H1 (cell line): ENCODE results near the gene GBF1. TPM values are rescaled to one million over a fixed set of nuclear protein-coding genes. Genes with fewer than 3 reads are reported as not detected.

Experiments
- CTCF ChIA-PET: fragments of 300-600 bp; sonication (Branson Sonifier 250); formaldehyde crosslinking; loops from one replicate; lab custom pipeline; 2021; ENCODE audit not compliant: partially characterized antibody; lab: Charles Lee
- POLR2A ChIA-PET: fragments of 300-600 bp; sonication (Branson Sonifier 250); formaldehyde crosslinking; loops from one replicate; lab custom pipeline; 2021; ENCODE audit warnings: inconsistent platforms; ENCODE audit not compliant: partially characterized antibody; lab: Charles Lee
- DNase-seq, 2 experiments: peaks; one replicate each; pipeline versions ENCODE4 v3.0.0 to v3.0.0-alpha.2; 2010 to 2022; ENCODE audit warnings: low spot score in 2 of 2, low read depth in 1 of 2, mixed read lengths in 1 of 2
- FAIRE-seq: peaks from 2 replicates; lab custom pipeline; 2011; peaks lifted over from hg19 to GRCh38; lab: Jason Lieb, UNC
- H2AFZ ChIP-seq: 2 replicates; pipeline ENCODE4 v1.8.1; 2012; ENCODE audit warnings: low read length, inconsistent platforms
- H2AK5ac ChIP-seq: 2 replicates; pipeline ENCODE4 v1.6.1; 2013; ENCODE audit warnings: low read depth, low read length
- H2BK120ac ChIP-seq: replicated peaks from 2 replicates; pipeline ENCODE3; 2013; ENCODE audit warnings: low read depth, low read length, inconsistent platforms
- H2BK12ac ChIP-seq: 2 replicates; pipeline ENCODE4 v1.6.1; 2013; ENCODE audit warnings: low read depth, low read length
- H2BK15ac ChIP-seq: 2 replicates; pipeline ENCODE4 v1.6.1; 2013; ENCODE audit warnings: low read length
- H2BK20ac ChIP-seq: 2 replicates; pipeline ENCODE4 v1.6.1; 2013; ENCODE audit warnings: low read length
- H2BK5ac ChIP-seq: 2 replicates; pipeline ENCODE4 v1.6.1; 2013; ENCODE audit warnings: low read depth, low read length
- H3K14ac ChIP-seq: 2 replicates; pipeline ENCODE4 v1.6.1; 2013; ENCODE audit warnings: inconsistent platforms; ENCODE audit not compliant: insufficient read length
- H3K18ac ChIP-seq: 2 replicates; pipeline ENCODE4 v1.6.1; 2013; ENCODE audit warnings: low read length; ENCODE audit errors: extremely low read depth
- H3K23ac ChIP-seq: 2 replicates; pipeline ENCODE4 v1.6.1; 2013; ENCODE audit warnings: inconsistent platforms; ENCODE audit not compliant: insufficient read length
- H3K23me2 ChIP-seq: 2 replicates; pipeline ENCODE4 v1.6.1; 2013; ENCODE audit warnings: low read depth, low read length
- H3K27ac ChIP-seq: 2 replicates; pipeline ENCODE4 v1.6.1; 2011; ENCODE audit warnings: low read depth, low read length, inconsistent platforms
- H3K27me3 ChIP-seq, 4 experiments: replicated peaks in 1 of 4; 1 replicate in 1 of 4; 2 replicates in 3 of 4; pipeline versions ENCODE4 v1.6.1 to v1.8.1; 2011 to 2013; ENCODE audit warnings: low read length in 3 of 4, mild to moderate bottlenecking in 3 of 4, inconsistent platforms in 2 of 4, mixed read lengths in 2 of 4, moderate library complexity in 1 of 4; ENCODE audit not compliant: control insufficient read depth in 3 of 4, insufficient read depth in 3 of 4; ENCODE audit errors: extremely low read depth in 1 of 4
- H3K36me3 ChIP-seq, 4 experiments: 2 replicates each; pipeline versions ENCODE4 v1.6.1 to v1.8.1; 2011 to 2013; ENCODE audit warnings: mild to moderate bottlenecking in 4 of 4, low read length in 3 of 4, moderate library complexity in 2 of 4, control low read depth in 1 of 4, inconsistent platforms in 1 of 4; ENCODE audit not compliant: insufficient read depth in 4 of 4, control insufficient read depth in 2 of 4
- H3K4ac ChIP-seq: replicated peaks from 2 replicates; pipeline ENCODE3; 2013; ENCODE audit warnings: low read length, low read depth, mixed read lengths, inconsistent platforms; ENCODE audit not compliant: insufficient read length
- H3K4me1 ChIP-seq, 4 experiments: replicated peaks in 1 of 4; 1 replicate in 1 of 4; 2 replicates in 3 of 4; pipeline versions ENCODE4 v1.6.1 to v1.8.1; 2011 to 2013; ENCODE audit warnings: low read length in 3 of 4, inconsistent platforms in 2 of 4, mixed read lengths in 1 of 4; ENCODE audit not compliant: insufficient read depth in 4 of 4, control insufficient read depth in 3 of 4
- H3K4me2 ChIP-seq, 2 experiments: 2 replicates each; pipeline versions ENCODE4 v1.6.1 to v1.8.1; 2011 to 2013; ENCODE audit warnings: low read depth in 2 of 2, low read length in 2 of 2, control low read depth in 1 of 2, inconsistent platforms in 1 of 2, mild to moderate bottlenecking in 1 of 2; ENCODE audit not compliant: insufficient read depth in 1 of 2
- H3K4me3 ChIP-seq, 4 experiments: fragments of 200-600, 300-600 bp in 1 of 4; sonication (generic), shearing (Covaris generic), sonication (Bioruptor Twin) in 1 of 4; 2 replicates each; pipeline versions ENCODE4 v1.5.1 to v1.8.1; 2011 to 2016; ENCODE audit warnings: low read length in 4 of 4, low read depth in 3 of 4, control low read depth in 2 of 4, inconsistent platforms in 2 of 4, mild to moderate bottlenecking in 2 of 4, mixed read lengths in 1 of 4, moderate library complexity in 1 of 4; ENCODE audit not compliant: insufficient read depth in 2 of 4; ENCODE audit errors: extremely low read depth in 1 of 4
- H3K56ac ChIP-seq: replicated peaks from 2 replicates; pipeline ENCODE3; 2013; ENCODE audit warnings: low read depth, mild to moderate bottlenecking, mixed read lengths, low read length, inconsistent platforms; ENCODE audit not compliant: insufficient read length
- H3K79me1 ChIP-seq: 2 replicates; pipeline ENCODE4 v1.6.1; 2013; ENCODE audit warnings: low read depth, low read length, control low read depth
- H3K79me2 ChIP-seq, 2 experiments: 2 replicates each; pipeline versions ENCODE4 v1.6.1 to v1.8.1; 2012 to 2013; ENCODE audit warnings: low read length in 2 of 2, mild to moderate bottlenecking in 2 of 2, inconsistent platforms in 1 of 2; ENCODE audit not compliant: insufficient read depth in 2 of 2, control insufficient read depth in 1 of 2
- H3K9ac ChIP-seq, 4 experiments: replicated peaks in 1 of 4; 1 replicate in 1 of 4; 2 replicates in 3 of 4; pipeline versions ENCODE4 v1.6.1 to v1.8.1; 2011 to 2013; ENCODE audit warnings: low read depth in 3 of 4, low read length in 3 of 4, control low read depth in 2 of 4, mild to moderate bottlenecking in 2 of 4, moderate library complexity in 2 of 4, inconsistent platforms in 1 of 4; ENCODE audit errors: extremely low read depth in 1 of 4
- H3K9me3 ChIP-seq, 2 experiments: 2 replicates each; pipeline versions ENCODE4 v1.6.1 to v1.8.1; 2012 to 2013; ENCODE audit warnings: mild to moderate bottlenecking in 2 of 2, moderate library complexity in 2 of 2, control low read depth in 1 of 2, inconsistent platforms in 1 of 2, low read depth in 1 of 2, low read length in 1 of 2, mixed read lengths in 1 of 2; ENCODE audit not compliant: insufficient read depth in 2 of 2
- H4K20me1 ChIP-seq, 2 experiments: replicated peaks in 1 of 2; 2 replicates each; pipeline versions ENCODE3 to v1.8.1; 2011 to 2013; ENCODE audit warnings: inconsistent platforms in 2 of 2, low read length in 2 of 2, mild to moderate bottlenecking in 1 of 2; ENCODE audit not compliant: insufficient read depth in 2 of 2, control insufficient read depth in 1 of 2
- H4K5ac ChIP-seq: 2 replicates; pipeline ENCODE4 v1.6.1; 2013; ENCODE audit warnings: low read length, low read depth, mixed read lengths, inconsistent platforms; ENCODE audit not compliant: insufficient read length
- H4K8ac ChIP-seq: 2 replicates; pipeline ENCODE4 v1.8.0; 2013; ENCODE audit warnings: mild to moderate bottlenecking, moderate library complexity, low read length, inconsistent platforms; ENCODE audit not compliant: insufficient read depth; ENCODE audit errors: extremely low read depth
- H4K91ac ChIP-seq: replicated peaks from 2 replicates; pipeline ENCODE3; 2013; ENCODE audit warnings: low read length, mixed read lengths, inconsistent platforms; ENCODE audit not compliant: insufficient read length
- FOSL1 ChIP-seq: IDR thresholded peaks from 2 replicates; pipeline ENCODE4 v1.6.1; 2011; ENCODE audit warnings: mild to moderate bottlenecking, low read depth, low read length, moderate library complexity; ENCODE audit not compliant: insufficient read depth
- NRF1 ChIP-seq: IDR thresholded peaks from 2 replicates; pipeline ENCODE4 v1.6.1; 2011; ENCODE audit warnings: mild to moderate bottlenecking, low read depth, low read length, improper control_type of control experiment
- SRF ChIP-seq: IDR thresholded peaks from 2 replicates; pipeline ENCODE4 v1.6.1; 2011; ENCODE audit warnings: mild to moderate bottlenecking, low read depth, low read length, moderate library complexity
- WGBS, 2 experiments: shearing (Covaris generic) in 1 of 2; methylation state at CpG; one replicate each; pipeline versions ENCODE4 v1.1.6 to v1.1.7; 2013 to 2015; ENCODE audit warnings: low lambda C conversion rate in 2 of 2, mixed read lengths in 2 of 2, inconsistent platforms in 1 of 2, low coverage in 1 of 2, missing lambda C conversion rate in 1 of 2; ENCODE audit not compliant: insufficient replicate concordance in 2 of 2, insufficient coverage in 1 of 2, insufficient read length in 1 of 2; ENCODE audit errors: extremely low coverage in 1 of 2, missing lambda C conversion rate in 1 of 2; 5-methylcytosine and 5-hydroxymethylcytosine counted together
- polyA plus RNA-seq, 7 experiments: library from polyadenylated mRNA; depleted of rRNA in 3 of 7; stranded (reverse) in 5 of 7; unstranded in 2 of 7; fragments of >200 nt in 5 of 7; fragments of 200-250 nt in 2 of 7; gene quantifications; 1 replicate in 5 of 7; 2 replicates in 1 of 7; 4 replicates in 1 of 7; pipeline versions ENCODE4 v1.2.1 to v1.2.3, GENCODE V29; 2011 to 2013; ENCODE audit warnings: missing spikeins in 2 of 7, mixed read lengths in 2 of 7
- total RNA-seq: library from RNA; stranded (reverse); fragmentation: NEBNext Ultra II Directional; extraction: Animal tissue kit (Norgen Biotek cat#: 25700); gene quantifications from 2 replicates; pipeline ENCODE4 v1.2.1, GENCODE V29; 2021

Gene GBF1
- total and polyA plus RNA-seq, 2 of the 8 experiments (the other 6 are each of a cell fraction or from before 2014, with no cell fraction given), result 11.0 to 25.5 TPM

- POLR2A ChIA-PET, result interaction anchor here (1.0 to 1.5 kb wide), 2 partner anchors 12 to 111 kb away, joined by 3 to 4 read pairs; no protein-coding TSS in a partner anchor
- CTCF ChIA-PET, result interaction anchor here (0.6 to 23.3 kb wide), 10 partner anchors 11 to 347 kb away, joined by 3 to 862 read pairs (median 4); partner anchors contain the start of genes ELOVL3 and PITX3
These were observed 95.8 kb downstream of the GBF1 start for GRCh38 chr10:102341038-102341688.

More at GRCh38 chr10:102341038-102341688, 95.8 kb downstream of the GBF1 start:
- Histone ChIP-seq H3K23me2 (peaks cover 2% of the 10 kb centered on the region; the same call in 1 of the 2 replicates), H2AFZ (no peak overlapping the region), H3K36me3 (peaks cover 0 to 4% (median 2%) of the 10 kb centered on the region in 4 experiments; a peak in 2 of 8 replicates), H4K8ac (no peak overlapping the region), H2BK20ac (no peak overlapping the region), H3K4me2 (no peak overlapping the region), H3K4me1 (peaks cover 0 to 8% (median 4%) of the 10 kb centered on the region in 4 experiments; a peak in 5 of 7 replicates), H4K91ac (no peak overlapping the region), H3K18ac (no peak overlapping the region), H2BK120ac (no peak overlapping the region), H3K9me3 (no peaks in the 10 kb centered on the region), H3K4me3 (no peak overlapping the region), H4K5ac (no peak overlapping the region), H3K79me1 (no peaks in the 10 kb centered on the region), H2BK12ac (no peak overlapping the region), H3K79me2 (no peaks in the 10 kb centered on the region), H3K56ac (no peak overlapping the region), H4K20me1 (peaks cover 14 to 19% of the 10 kb centered on the region in 2 experiments), H3K27ac (no peak overlapping the region), H2BK5ac (no peak overlapping the region), H3K23ac (no peak overlapping the region), H3K27me3 (peaks cover 25 to 50% (median 44%) of the 10 kb centered on the region in 4 experiments), H3K14ac (no peak overlapping the region), H3K4ac (no peak overlapping the region), H3K9ac (no peak overlapping the region), H2BK15ac (no peak overlapping the region), H2AK5ac (no peak overlapping the region)
- FAIRE-seq (no peak), DNase-seq (no peak)
- WGBS, 2 experiments, result 81% methylated on average over 2 of the region's 2 CpGs; no CpG with 5 or more reads in 1 of the 2 experiments
- TF ChIP-seq NRF1 (no peak), SRF (no peak), FOSL1 (no peak)
